ENCODE results near the gene CSNK1G2.

The CSNK1G2 gene

DNA sequence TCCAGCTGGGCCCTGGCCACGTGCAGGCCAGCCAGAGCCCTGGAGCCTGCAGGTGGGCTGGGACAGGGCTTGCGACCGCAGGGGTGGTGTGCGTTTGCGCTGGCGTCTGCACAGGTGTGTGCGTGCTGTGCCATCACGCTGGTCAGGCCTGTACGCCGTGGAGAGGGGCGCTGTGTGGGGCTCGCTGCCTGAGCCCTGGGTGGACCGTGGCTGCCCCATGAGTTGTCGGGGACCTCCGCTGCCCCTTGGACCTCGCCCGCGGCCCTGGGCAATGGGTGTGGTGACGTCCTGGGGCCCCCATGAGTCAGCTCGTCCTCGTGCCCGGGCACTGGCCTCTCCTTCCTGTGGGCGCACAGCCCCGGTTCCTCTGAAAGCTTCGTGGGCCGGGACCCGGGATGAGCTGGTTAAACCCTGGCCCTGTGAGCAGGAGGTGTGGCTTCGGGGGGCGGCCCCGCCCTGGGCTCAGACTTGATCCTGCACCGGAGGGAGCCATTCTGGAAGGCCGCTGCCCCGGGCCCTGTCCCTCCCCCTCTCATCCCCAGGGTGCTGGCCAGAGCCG is 6.8 kb downstream of the CSNK1G2 start:
- Histone ChIP-seq H3K36me3 (ENCODE audit: insufficient read depth, low read depth, low read length) (peaks cover 9% of the 10 kb centered on the region; the same call in 1 of the 2 replicates), H3K27ac (ENCODE audit: low read length) (no peak overlapping the region), H3K4me1 (ENCODE audit: insufficient read depth, low read length) (peaks cover 3% of the 10 kb centered on the region; the same call in 1 of the 2 replicates), H3K4me3 (ENCODE audit: low read length) (no peak overlapping the region), H3K27me3 (ENCODE audit: insufficient read depth, low read length) (no peaks in the 10 kb centered on the region), H3K9ac (ENCODE audit: low read depth, low read length) (no peak overlapping the region), H3K9me3 (ENCODE audit: insufficient read depth, low read depth, low read length) (no peaks in the 10 kb centered on the region)

GRCh38 chr19:1949304-1950101 is 8.5 kb downstream of the CSNK1G2 start:
- Histone ChIP-seq H3K4me1 (ENCODE audit: insufficient read depth, low read length) (no peaks in the 10 kb centered on the region), H3K4me3 (ENCODE audit: low read length) (no peak overlapping the region), H3K9me3 (ENCODE audit: insufficient read depth, low read depth, low read length) (no peaks in the 10 kb centered on the region), H3K27me3 (ENCODE audit: insufficient read depth, low read length) (no peaks in the 10 kb centered on the region), H3K36me3 (ENCODE audit: insufficient read depth, low read depth, low read length) (peaks cover 14% of the 10 kb centered on the region; the same call in 1 of the 2 replicates), H3K27ac (ENCODE audit: low read length) (no peak overlapping the region), H3K9ac (ENCODE audit: low read depth, low read length) (no peak overlapping the region)

- Histone ChIP-seq H3K4me1 (ENCODE audit: insufficient read depth, low read length) (no peaks in the 10 kb centered on the region), H3K4me3 (ENCODE audit: low read length) (no peak overlapping the region), H3K36me3 (ENCODE audit: insufficient read depth, low read depth, low read length) (peaks cover 14% of the 10 kb centered on the region; the same call in 1 of the 2 replicates), H3K9ac (ENCODE audit: low read depth, low read length) (no peak overlapping the region), H3K27ac (ENCODE audit: low read length) (no peak overlapping the region), H3K9me3 (ENCODE audit: insufficient read depth, low read depth, low read length) (no peaks in the 10 kb centered on the region), H3K27me3 (ENCODE audit: insufficient read depth, low read length) (no peaks in the 10 kb centered on the region)
Observed at GRCh38 chr19:1950640-1951039, 9.7 kb downstream of the CSNK1G2 start.

GRCh38 chr19:1952635-1953034 is 11.7 kb downstream of the CSNK1G2 start:
- H3K36me3 ChIP-seq (ENCODE audit: insufficient read depth, low read depth, low read length), result peaks cover 14% of the 10 kb centered on the region; the same call in 1 of the 2 replicates
- no peak overlapping the region for H3K27ac ChIP-seq (ENCODE audit: low read length)
- H3K4me3 ChIP-seq (ENCODE audit: low read length), result no peak overlapping the region
- H3K4me1 ChIP-seq (ENCODE audit: insufficient read depth, low read length), result no peaks in the 10 kb centered on the region
- H3K9ac ChIP-seq (ENCODE audit: low read depth, low read length), result no peak overlapping the region
- no peaks in the 10 kb centered on the region for H3K9me3 ChIP-seq (ENCODE audit: insufficient read depth, low read depth, low read length)
- H3K27me3 ChIP-seq (ENCODE audit: insufficient read depth, low read length), result no peaks in the 10 kb centered on the region

- no peak overlapping the region for H3K9ac ChIP-seq (ENCODE audit: low read depth, low read length)
- no peak overlapping the region for H3K27ac ChIP-seq (ENCODE audit: low read length)
- H3K9me3 ChIP-seq (ENCODE audit: insufficient read depth, low read depth, low read length), result no peaks in the 10 kb centered on the region
- H3K4me1 ChIP-seq (ENCODE audit: insufficient read depth, low read length), result no peaks in the 10 kb centered on the region
- peaks cover 14% of the 10 kb centered on the region; the same call in 1 of the 2 replicates for H3K36me3 ChIP-seq (ENCODE audit: insufficient read depth, low read depth, low read length)
- no peak overlapping the region for H3K4me3 ChIP-seq (ENCODE audit: low read length)
- H3K27me3 ChIP-seq (ENCODE audit: insufficient read depth, low read length), result no peaks in the 10 kb centered on the region
Observed at GRCh38 chr19:1953037-1953436, 12.1 kb downstream of the CSNK1G2 start.

- peaks cover 14% of the 10 kb centered on the region; the same call in 1 of the 2 replicates for H3K36me3 ChIP-seq (ENCODE audit: insufficient read depth, low read depth, low read length)
- H3K4me1 ChIP-seq (ENCODE audit: insufficient read depth, low read length), result no peaks in the 10 kb centered on the region
Observed at GRCh38 chr19:1953441-1954094, 12.6 kb downstream of the CSNK1G2 start.

DNA sequence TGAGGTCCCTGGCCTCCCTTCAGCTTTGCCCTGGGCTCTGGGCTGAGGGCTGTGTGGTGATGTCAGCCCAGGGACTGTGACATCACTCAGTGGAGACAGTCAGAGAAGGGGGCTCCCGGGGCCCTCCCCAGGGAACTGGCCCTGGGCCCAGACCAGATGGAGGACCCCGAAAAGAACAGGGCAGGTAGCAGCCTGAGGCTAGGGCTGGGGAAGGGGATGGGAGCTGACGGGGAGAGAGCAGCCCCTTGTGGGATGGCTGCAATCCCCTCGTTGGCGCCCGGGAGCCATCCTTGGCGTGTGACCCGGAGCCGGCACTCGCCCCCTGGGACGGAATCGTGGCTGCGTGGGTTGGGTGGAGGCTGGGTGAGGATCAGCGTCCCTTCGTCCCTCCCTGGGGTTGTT is 13.6 kb downstream of the CSNK1G2 start:
- Histone ChIP-seq H3K27me3 (ENCODE audit: insufficient read depth, low read length) (no peaks in the 10 kb centered on the region), H3K4me3 (ENCODE audit: low read length) (no peak overlapping the region), H3K27ac (ENCODE audit: low read length) (no peak overlapping the region), H3K4me1 (ENCODE audit: insufficient read depth, low read length) (no peaks in the 10 kb centered on the region), H3K9me3 (ENCODE audit: insufficient read depth, low read depth, low read length) (no peaks in the 10 kb centered on the region), H3K36me3 (ENCODE audit: insufficient read depth, low read depth, low read length) (peaks cover 14% of the 10 kb centered on the region; the same call in 1 of the 2 replicates), H3K9ac (ENCODE audit: low read depth, low read length) (no peak overlapping the region)

More at GRCh38 chr19:1953441-1954094, 12.6 kb downstream of the CSNK1G2 start:
- no peaks in the 10 kb centered on the region for H3K27me3 ChIP-seq (ENCODE audit: insufficient read depth, low read length)
- H3K9ac ChIP-seq (ENCODE audit: low read depth, low read length), result no peak overlapping the region
- H3K9me3 ChIP-seq (ENCODE audit: insufficient read depth, low read depth, low read length), result no peaks in the 10 kb centered on the region
- H3K27ac ChIP-seq (ENCODE audit: low read length), result no peak overlapping the region
- H3K4me3 ChIP-seq (ENCODE audit: low read length), result no peak overlapping the region

DNA sequence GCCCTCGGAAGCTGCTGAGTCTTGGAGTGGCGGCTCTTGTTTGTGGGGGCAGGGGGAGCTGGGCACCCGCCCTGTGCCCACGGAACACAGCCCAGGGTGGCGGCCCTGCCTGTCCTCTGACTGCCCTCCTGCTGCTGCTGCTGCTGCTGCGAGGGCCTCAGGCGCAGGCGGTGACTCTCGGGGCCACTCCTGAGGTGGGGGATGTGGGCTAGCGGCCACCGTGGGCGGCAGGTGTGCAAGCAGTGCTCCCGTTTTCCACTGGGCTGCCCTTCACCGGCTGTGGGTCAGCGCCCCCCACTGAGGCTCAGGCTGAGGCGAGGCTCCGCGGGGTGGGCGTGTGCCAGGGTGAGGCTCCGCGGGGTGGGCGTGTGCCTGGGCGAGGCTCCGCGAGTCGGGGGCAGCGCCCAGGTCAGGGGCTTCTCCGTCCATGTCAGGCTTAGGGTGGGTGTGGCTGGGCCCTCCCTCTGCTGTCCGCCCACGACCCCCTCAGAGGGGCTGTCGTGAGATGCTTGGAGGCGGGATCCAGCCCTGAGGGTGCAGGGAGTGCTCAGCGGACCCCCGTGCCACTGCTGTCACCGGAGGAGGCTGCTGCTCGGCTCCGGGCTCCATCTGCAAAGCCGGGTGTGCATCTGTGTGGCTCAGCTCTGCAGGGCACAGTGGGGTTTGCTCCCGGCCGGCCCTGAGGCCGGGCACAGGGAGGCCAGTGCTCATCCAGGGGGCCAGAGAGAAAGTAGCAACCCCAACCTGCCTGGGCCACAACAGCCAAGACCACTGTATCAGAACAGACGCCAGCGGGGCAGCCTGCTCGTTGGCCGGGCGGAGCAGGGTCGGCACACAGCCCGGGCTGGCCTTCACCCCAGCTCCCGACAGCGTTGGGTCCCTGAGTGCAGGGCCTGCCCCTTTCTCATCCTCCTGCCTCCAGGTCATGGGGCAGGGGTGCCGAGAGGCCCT is 14.5 kb downstream of the CSNK1G2 start:
- H3K27ac ChIP-seq (ENCODE audit: low read length), result no peak overlapping the region
- no peak overlapping the region for H3K4me3 ChIP-seq (ENCODE audit: low read length)
- H3K9ac ChIP-seq (ENCODE audit: low read depth, low read length), result no peak overlapping the region
- H3K27me3 ChIP-seq (ENCODE audit: insufficient read depth, low read length), result no peaks in the 10 kb centered on the region
- peaks cover 12% of the 10 kb centered on the region; the same call in 1 of the 2 replicates for H3K36me3 ChIP-seq (ENCODE audit: insufficient read depth, low read depth, low read length)
- no peaks in the 10 kb centered on the region for H3K4me1 ChIP-seq (ENCODE audit: insufficient read depth, low read length)
- H3K9me3 ChIP-seq (ENCODE audit: insufficient read depth, low read depth, low read length), result no peaks in the 10 kb centered on the region

DNA sequence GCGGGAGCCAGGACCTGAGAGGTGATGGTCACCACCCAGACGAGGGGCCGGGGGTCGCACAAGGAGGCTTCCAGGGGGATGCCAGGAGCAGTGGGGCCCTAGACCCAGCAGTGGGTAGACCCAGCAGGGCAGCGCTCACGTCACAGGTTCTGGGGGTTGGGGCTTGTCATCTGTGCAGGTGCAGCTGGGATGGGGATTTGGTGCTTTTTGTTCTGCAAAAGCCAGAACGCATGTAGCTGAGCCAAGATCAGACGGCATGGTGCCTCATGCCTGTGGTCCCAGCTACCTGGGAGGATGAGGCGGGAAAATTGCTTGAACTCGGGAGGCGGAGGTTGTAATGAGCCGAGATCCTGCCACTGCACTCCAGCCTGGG is 15.1 kb downstream of the CSNK1G2 start:
- Histone ChIP-seq H3K27me3 (ENCODE audit: insufficient read depth, low read length) (no peaks in the 10 kb centered on the region), H3K36me3 (ENCODE audit: insufficient read depth, low read depth, low read length) (peaks cover 9% of the 10 kb centered on the region; the same call in 1 of the 2 replicates), H3K4me1 (ENCODE audit: insufficient read depth, low read length) (no peaks in the 10 kb centered on the region), H3K4me3 (ENCODE audit: low read length) (no peak overlapping the region), H3K9me3 (ENCODE audit: insufficient read depth, low read depth, low read length) (no peaks in the 10 kb centered on the region), H3K9ac (ENCODE audit: low read depth, low read length) (no peak overlapping the region), H3K27ac (ENCODE audit: low read length) (no peak overlapping the region)

- Histone ChIP-seq H3K36me3 (ENCODE audit: insufficient read depth, low read depth, low read length) (peaks cover 9% of the 10 kb centered on the region; the same call in 1 of the 2 replicates), H3K9me3 (ENCODE audit: insufficient read depth, low read depth, low read length) (no peaks in the 10 kb centered on the region), H3K27ac (ENCODE audit: low read length) (no peak overlapping the region), H3K9ac (ENCODE audit: low read depth, low read length) (no peak overlapping the region), H3K4me3 (ENCODE audit: low read length) (no peak overlapping the region), H3K4me1 (ENCODE audit: insufficient read depth, low read length) (no peaks in the 10 kb centered on the region), H3K27me3 (ENCODE audit: insufficient read depth, low read length) (no peaks in the 10 kb centered on the region)
Observed at GRCh38 chr19:1956868-1957492, 16.0 kb downstream of the CSNK1G2 start.
